Breast epithelium (tissue), 4 donors: Measurements from ENCODE around the gene GMEB1. TPM values are rescaled to one million over a fixed set of nuclear protein-coding genes. Genes with fewer than 3 reads are reported as not detected.

Source experiments
- DNase-seq, 2 donors: peaks; one replicate each; pipeline ENCODE4 v3.0.0-alpha.2; 2019; ENCODE audit warnings: low spot score in 2 of 2
- H3K27ac ChIP-seq, 2 donors: fragments of 200-600 bp; sonication (generic) in 1 of 2; one replicate each; pipeline ENCODE4 v1.5.1; 2016 to 2019; ENCODE audit warnings: mild to moderate bottlenecking in 1 of 2
- H3K27me3 ChIP-seq, 2 donors: fragments of 200-600 bp; sonication (generic) in 1 of 2; one replicate each; pipeline versions ENCODE4 v1.5.1 to v1.6.0; 2017 to 2019; ENCODE audit warnings: control low read depth in 1 of 2, mild to moderate bottlenecking in 1 of 2
- H3K36me3 ChIP-seq: fragments of 200-600 bp; one replicate; pipeline ENCODE4 v1.5.1; 2019
- H3K4me1 ChIP-seq, 2 donors: fragments of 200-600 bp; sonication (generic); one replicate each; pipeline ENCODE4 v1.5.1; 2016 to 2019; ENCODE audit warnings: control low read depth in 1 of 2
- H3K4me3 ChIP-seq, 3 donors: fragments of 200-600 bp; sonication (generic); 1 replicate in 2 of 3; 2 replicates in 1 of 3; pipeline ENCODE4 v1.5.1; 2016 to 2019; ENCODE audit warnings: mild to moderate bottlenecking in 3 of 3, moderate library complexity in 2 of 3
- H3K9me3 ChIP-seq, 2 donors: fragments of 200-600 bp; sonication (generic) in 1 of 2; one replicate each; pipeline ENCODE4 v1.5.1; 2016 to 2019; ENCODE audit warnings: control low read depth in 1 of 2
- CTCF ChIP-seq, 3 donors: fragments of 450-650 bp; IDR thresholded peaks; one replicate each; pipeline ENCODE4 v1.5.1; 2016 to 2017; ENCODE audit warnings: antibody characterized with exemption in 3 of 3, mild to moderate bottlenecking in 3 of 3, moderate library complexity in 3 of 3
- POLR2A ChIP-seq: fragments of 450-650 bp; IDR thresholded peaks from one replicate; pipeline ENCODE4 v1.6.1; 2016; ENCODE audit warnings: antibody characterized with exemption, mild to moderate bottlenecking, moderate library complexity
- POLR2AphosphoS5 ChIP-seq, 3 donors: sonication (generic); formaldehyde crosslinking; IDR thresholded peaks; one replicate each; pipeline ENCODE4 v1.6.1; 2017; ENCODE audit warnings: antibody characterized with exemption in 3 of 3
- intact Hi-C: fragments of 100-400 bp; cut with DNase I; formaldehyde crosslinking; loops from one replicate; pipeline ENCODE4 v1.15.1; 2023; ENCODE audit warnings: low total_unique reads
- total RNA-seq, 3 donors: library from RNA; depleted of rRNA; stranded (reverse); fragments of >200 nt; gene quantifications; one replicate each; pipeline ENCODE4 v1.1.0, GENCODE V29; 2016

GMEB1 gene
- total RNA-seq, 3 donors from 2014 or later = 7.7 to 11.9 (median 9.8) TPM

DNA sequence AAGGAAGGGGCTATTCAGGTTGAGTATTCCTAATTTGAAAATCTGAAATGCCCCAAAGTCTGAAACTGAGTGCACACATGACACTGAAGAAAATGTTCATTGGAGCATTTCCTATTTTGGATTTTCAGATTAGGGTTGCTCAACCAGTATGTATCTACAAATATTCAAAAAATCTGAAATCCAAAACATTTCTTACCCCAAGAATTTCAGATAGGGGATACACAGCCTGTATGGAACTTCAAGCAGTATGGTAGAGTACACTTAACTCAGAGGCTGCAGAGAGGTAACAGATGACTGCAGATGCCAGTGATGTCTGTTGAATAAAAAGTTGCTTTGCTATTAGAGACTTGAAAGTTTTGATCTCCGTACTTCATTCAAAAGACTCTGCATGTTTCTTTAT lies 87.1 kb downstream of the GMEB1 start:
- Histone ChIP-seq H3K36me3 (no peaks in the 10 kb centered on the region), H3K27me3 (no peaks in the 10 kb centered on the region), H3K9me3 (no peaks in the 10 kb centered on the region), H3K4me3 (no peak overlapping the region), H3K27ac (no peak overlapping the region), H3K4me1 (peaks cover 3 to 26% of the 10 kb centered on the region in 2 donors)
- no peak for DNase-seq
- intact Hi-C loops = no loop called here
- no peak for TF ChIP-seq POLR2AphosphoS5 (IDR thresholded peaks at IDR 0.05)
- TF ChIP-seq POLR2A = no peak
- TF ChIP-seq CTCF (IDR thresholded peaks at IDR 0.05) = no peak

DNA sequence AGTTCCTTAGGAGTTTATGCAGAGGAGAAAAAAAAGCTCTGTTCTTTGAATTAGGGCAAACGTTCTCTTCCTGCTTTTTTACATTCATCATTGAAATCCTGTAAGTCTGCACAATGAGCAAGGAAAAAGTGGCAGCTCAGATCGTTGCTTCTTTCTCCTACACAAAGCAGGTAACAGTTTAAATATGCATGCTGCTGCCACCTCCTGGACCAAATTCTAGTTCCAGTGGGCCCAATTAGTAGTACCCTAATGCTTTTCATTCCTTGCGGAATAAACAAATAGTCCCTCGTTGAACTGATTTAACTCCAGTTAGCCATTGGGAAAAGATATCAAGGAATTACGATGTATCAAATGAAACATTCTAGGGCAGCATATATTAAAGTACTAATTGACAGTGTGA lies 88.3 kb downstream of the GMEB1 start:
- H3K9me3 ChIP-seq = no peaks in the 10 kb centered on the region
- no peaks in the 10 kb centered on the region for H3K27me3 ChIP-seq
- no peak for DNase-seq
- peaks cover 3 to 18% of the 10 kb centered on the region in 2 donors for H3K4me1 ChIP-seq
- TF ChIP-seq POLR2A (no peak), CTCF (IDR thresholded peaks at IDR 0.05) (no peak), POLR2AphosphoS5 (IDR thresholded peaks at IDR 0.05) (no peak)
- H3K27ac ChIP-seq = no peak overlapping the region
- no peaks in the 10 kb centered on the region for H3K36me3 ChIP-seq
- intact Hi-C loops = no loop called here
- H3K4me3 ChIP-seq = peak overlapping the region in 1 of 3 donors; percentile 13

DNA sequence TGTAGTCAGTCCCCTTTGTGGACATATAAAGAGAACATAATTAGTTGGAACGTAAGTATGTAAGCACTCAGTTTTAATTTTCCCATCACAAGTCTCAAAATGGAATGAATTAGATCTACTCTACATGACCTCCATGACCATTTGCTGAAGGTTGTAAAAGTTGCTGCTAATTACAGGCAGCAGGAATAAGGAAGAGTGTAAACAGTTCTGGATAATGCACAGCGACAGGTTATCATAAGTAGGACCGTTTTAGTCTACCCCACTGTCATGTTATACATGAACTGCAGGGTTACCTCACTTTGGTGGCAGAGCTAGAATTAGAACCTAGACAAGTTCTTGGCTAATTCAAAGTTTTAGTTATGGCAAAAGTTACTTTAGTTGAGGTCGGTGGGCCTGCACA lies 89.8 kb downstream of the GMEB1 start:
- Histone ChIP-seq H3K9me3 (no peaks in the 10 kb centered on the region), H3K36me3 (no peaks in the 10 kb centered on the region), H3K4me1 (peaks cover 3 to 18% of the 10 kb centered on the region in 2 donors), H3K27me3 (no peaks in the 10 kb centered on the region), H3K27ac (no peak overlapping the region), H3K4me3 (no peak overlapping the region)
- DNase-seq = no peak
- intact Hi-C loops = no loop called here
- TF ChIP-seq POLR2AphosphoS5 (IDR thresholded peaks at IDR 0.05) (no peak), POLR2A (no peak), CTCF (IDR thresholded peaks at IDR 0.05) (no peak)

- Histone ChIP-seq H3K36me3 (no peaks in the 10 kb centered on the region), H3K4me3 (no peak overlapping the region), H3K27ac (no peak overlapping the region), H3K4me1 (peaks cover 3 to 18% of the 10 kb centered on the region in 2 donors), H3K27me3 (no peaks in the 10 kb centered on the region), H3K9me3 (no peaks in the 10 kb centered on the region)
- intact Hi-C loops = no loop called here
- TF ChIP-seq CTCF (IDR thresholded peaks at IDR 0.05) = no peak
- TF ChIP-seq POLR2A = no peak
- TF ChIP-seq POLR2AphosphoS5 (IDR thresholded peaks at IDR 0.05) = no peak
- DNase-seq = no peak
These were observed 90.7 kb downstream of the GMEB1 start for GRCh38 chr1:28759257-28759656.

GRCh38 chr1:28761189-28761588 lies 92.6 kb downstream of the GMEB1 start:
- DNase-seq = no peak
- intact Hi-C loops = no loop called here
- TF ChIP-seq POLR2AphosphoS5 (IDR thresholded peaks at IDR 0.05) (no peak), POLR2A (no peak), CTCF (IDR thresholded peaks at IDR 0.05) (no peak)
- no peaks in the 10 kb centered on the region for H3K36me3 ChIP-seq
- no peaks in the 10 kb centered on the region for H3K9me3 ChIP-seq
- H3K4me3 ChIP-seq = no peak overlapping the region
- peaks cover 3 to 8% of the 10 kb centered on the region in 2 donors for H3K4me1 ChIP-seq
- no peak overlapping the region for H3K27ac ChIP-seq
- H3K27me3 ChIP-seq = no peaks in the 10 kb centered on the region
